SK-N-SH (cell line): ENCODE data around the gene ZC3H15.

ENCODE experiments used
- CHD2 ChIP-seq: fragments of 150-350 bp; IDR thresholded peaks from 2 replicates; pipeline ENCODE4 v1.6.1; 2018; ENCODE audit warnings: low read length; ENCODE audit not compliant: partially characterized antibody
- EP300 ChIP-seq, 2 experiments: IDR thresholded peaks; 2 replicates each; pipeline versions ENCODE4 v1.4.0 to v1.6.1; 2012; ENCODE audit warnings: borderline replicate concordance in 1 of 2, low read depth in 1 of 2, low read length in 1 of 2
- NRF1 ChIP-seq: IDR thresholded peaks from 2 replicates; pipeline ENCODE4 v1.6.1; 2012; ENCODE audit warnings: low read depth, mild to moderate bottlenecking, low read length
- PBX3 ChIP-seq: IDR thresholded peaks from 2 replicates; pipeline ENCODE4; 2012
- POLR2AphosphoS5 ChIP-seq: IDR thresholded peaks from 2 replicates; pipeline ENCODE4 v1.6.1; 2012; ENCODE audit warnings: low read depth, low read length
- RAD21 ChIP-seq: IDR thresholded peaks from 2 replicates; pipeline ENCODE4 v1.6.1; 2012; ENCODE audit warnings: mild to moderate bottlenecking, low read length
- SIN3A ChIP-seq: IDR thresholded peaks from 2 replicates; pipeline ENCODE4 v1.6.1; 2012; ENCODE audit warnings: low read depth, mild to moderate bottlenecking, low read length, moderate library complexity, borderline replicate concordance
- TEAD4 ChIP-seq: IDR thresholded peaks from 2 replicates; pipeline ENCODE4 v1.4.0; 2012; ENCODE audit warnings: mild to moderate bottlenecking, borderline replicate concordance; ENCODE audit not compliant: insufficient read depth
- USF1 ChIP-seq: IDR thresholded peaks from 2 replicates; pipeline ENCODE4 v1.4.0; 2012; ENCODE audit warnings: low read depth, borderline replicate concordance
- YY1 ChIP-seq: IDR thresholded peaks from 2 replicates; pipeline ENCODE4 v1.4.0; 2012; ENCODE audit warnings: low read depth, mild to moderate bottlenecking
- TF ChIP-seq, protein P1 (sequence below): fragments of 200-600 bp; sonication (generic); IDR thresholded peaks from 2 replicates; pipeline ENCODE4 v1.6.1; 2017; ENCODE audit warnings: antibody characterized with exemption, mild to moderate bottlenecking, moderate library complexity
- TF ChIP-seq, protein P2 (sequence below): IDR thresholded peaks from 2 replicates; pipeline ENCODE4 v1.6.1; 2012; ENCODE audit warnings: mild to moderate bottlenecking, low read depth, low read length, moderate library complexity

DNA sequence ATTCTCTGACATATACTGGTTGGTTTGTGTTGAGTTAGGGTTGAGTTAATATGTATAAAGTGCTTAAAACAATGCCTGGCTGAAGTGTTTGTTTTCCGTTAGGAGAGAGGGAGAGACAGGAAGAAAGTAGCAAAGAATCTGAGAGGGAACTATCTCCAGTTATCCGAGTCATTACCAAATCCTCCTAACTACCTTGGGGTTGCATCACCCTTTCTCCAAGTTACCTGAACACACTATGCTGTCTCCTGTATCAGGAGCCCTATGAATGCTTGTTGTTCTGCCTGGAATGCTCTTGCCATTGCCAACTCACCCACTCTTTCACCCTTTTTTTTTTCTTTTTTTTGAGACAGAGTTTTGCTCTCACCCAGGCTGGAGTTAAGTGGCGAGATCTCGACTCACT is 55.9 kb downstream of the ZC3H15 start:
- TF ChIP-seq PBX3 (no peak), RAD21 (no peak), NRF1 (no peak), CHD2 (no peak), SIN3A (no peak), USF1 (no peak), YY1 (no peak), POLR2AphosphoS5 (no peak), EP300 (IDR thresholded peaks at IDR 0.05; ENCODE audit: borderline replicate concordance in 1 of 2, low read depth in 1 of 2, low read length in 1 of 2) (no peak), TEAD4 (no peak)
- TF ChIP-seq, protein P1, sequence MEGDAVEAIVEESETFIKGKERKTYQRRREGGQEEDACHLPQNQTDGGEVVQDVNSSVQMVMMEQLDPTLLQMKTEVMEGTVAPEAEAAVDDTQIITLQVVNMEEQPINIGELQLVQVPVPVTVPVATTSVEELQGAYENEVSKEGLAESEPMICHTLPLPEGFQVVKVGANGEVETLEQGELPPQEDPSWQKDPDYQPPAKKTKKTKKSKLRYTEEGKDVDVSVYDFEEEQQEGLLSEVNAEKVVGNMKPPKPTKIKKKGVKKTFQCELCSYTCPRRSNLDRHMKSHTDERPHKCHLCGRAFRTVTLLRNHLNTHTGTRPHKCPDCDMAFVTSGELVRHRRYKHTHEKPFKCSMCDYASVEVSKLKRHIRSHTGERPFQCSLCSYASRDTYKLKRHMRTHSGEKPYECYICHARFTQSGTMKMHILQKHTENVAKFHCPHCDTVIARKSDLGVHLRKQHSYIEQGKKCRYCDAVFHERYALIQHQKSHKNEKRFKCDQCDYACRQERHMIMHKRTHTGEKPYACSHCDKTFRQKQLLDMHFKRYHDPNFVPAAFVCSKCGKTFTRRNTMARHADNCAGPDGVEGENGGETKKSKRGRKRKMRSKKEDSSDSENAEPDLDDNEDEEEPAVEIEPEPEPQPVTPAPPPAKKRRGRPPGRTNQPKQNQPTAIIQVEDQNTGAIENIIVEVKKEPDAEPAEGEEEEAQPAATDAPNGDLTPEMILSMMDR: no peak
- TF ChIP-seq, protein P2, sequence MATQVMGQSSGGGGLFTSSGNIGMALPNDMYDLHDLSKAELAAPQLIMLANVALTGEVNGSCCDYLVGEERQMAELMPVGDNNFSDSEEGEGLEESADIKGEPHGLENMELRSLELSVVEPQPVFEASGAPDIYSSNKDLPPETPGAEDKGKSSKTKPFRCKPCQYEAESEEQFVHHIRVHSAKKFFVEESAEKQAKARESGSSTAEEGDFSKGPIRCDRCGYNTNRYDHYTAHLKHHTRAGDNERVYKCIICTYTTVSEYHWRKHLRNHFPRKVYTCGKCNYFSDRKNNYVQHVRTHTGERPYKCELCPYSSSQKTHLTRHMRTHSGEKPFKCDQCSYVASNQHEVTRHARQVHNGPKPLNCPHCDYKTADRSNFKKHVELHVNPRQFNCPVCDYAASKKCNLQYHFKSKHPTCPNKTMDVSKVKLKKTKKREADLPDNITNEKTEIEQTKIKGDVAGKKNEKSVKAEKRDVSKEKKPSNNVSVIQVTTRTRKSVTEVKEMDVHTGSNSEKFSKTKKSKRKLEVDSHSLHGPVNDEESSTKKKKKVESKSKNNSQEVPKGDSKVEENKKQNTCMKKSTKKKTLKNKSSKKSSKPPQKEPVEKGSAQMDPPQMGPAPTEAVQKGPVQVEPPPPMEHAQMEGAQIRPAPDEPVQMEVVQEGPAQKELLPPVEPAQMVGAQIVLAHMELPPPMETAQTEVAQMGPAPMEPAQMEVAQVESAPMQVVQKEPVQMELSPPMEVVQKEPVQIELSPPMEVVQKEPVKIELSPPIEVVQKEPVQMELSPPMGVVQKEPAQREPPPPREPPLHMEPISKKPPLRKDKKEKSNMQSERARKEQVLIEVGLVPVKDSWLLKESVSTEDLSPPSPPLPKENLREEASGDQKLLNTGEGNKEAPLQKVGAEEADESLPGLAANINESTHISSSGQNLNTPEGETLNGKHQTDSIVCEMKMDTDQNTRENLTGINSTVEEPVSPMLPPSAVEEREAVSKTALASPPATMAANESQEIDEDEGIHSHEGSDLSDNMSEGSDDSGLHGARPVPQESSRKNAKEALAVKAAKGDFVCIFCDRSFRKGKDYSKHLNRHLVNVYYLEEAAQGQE: no peak
